ENCODE results near the gene SMAD5. TPM values are rescaled to one million over a fixed set of nuclear protein-coding genes. Genes with fewer than 3 reads are reported as not detected.

The SMAD5 gene
- total and polyA plus RNA-seq, 3 donors from 2014 or later: 25.4 to 36.0 (median 29.1) TPM

GRCh38 chr5:136089791-136090190 is 42.9 kb upstream of the SMAD5 start:
- Histone ChIP-seq H3K4me3 (no peak overlapping the region), H3K4me1 (peaks cover 8% of the 10 kb centered on the region), H3K27me3 (no peaks in the 10 kb centered on the region), H3K9me3 (no peaks in the 10 kb centered on the region), H3K27ac (no peak overlapping the region), H3K36me3 (ENCODE audit: low read depth, missing control alignments) (no peaks in the 10 kb centered on the region)
- peak; percentile 35 for DNase-seq
- intact Hi-C loops (cut with DNase I; ENCODE audit: low total_unique reads): loop anchor here (10.0 kb wide), 1 partner anchor 445 kb away; no protein-coding TSS in a partner anchor
- TF ChIP-seq POLR2A (IDR thresholded peaks at IDR 0.05) (no peak), CTCF (IDR thresholded peaks at IDR 0.05) (no peak)
- 52 to 66% methylated on average over 7 of the region's 7 CpGs for WGBS, 2 donors

- no peak overlapping the region for H3K4me3 ChIP-seq
- no peaks in the 10 kb centered on the region for H3K36me3 ChIP-seq (ENCODE audit: low read depth, missing control alignments)
- no peaks in the 10 kb centered on the region for H3K9me3 ChIP-seq
- TF ChIP-seq POLR2A (IDR thresholded peaks at IDR 0.05) (no peak), CTCF (IDR thresholded peaks at IDR 0.05) (no peak)
- H3K27ac ChIP-seq: no peak overlapping the region
- H3K27me3 ChIP-seq: no peaks in the 10 kb centered on the region
- WGBS, 2 donors: 90 to 93% methylated on average over 4 of the region's 4 CpGs
- intact Hi-C loops (cut with DNase I; ENCODE audit: low total_unique reads): no loop called here
- no peak for DNase-seq
- H3K4me1 ChIP-seq: peaks cover 8% of the 10 kb centered on the region
These were observed 42.3 kb upstream of the SMAD5 start for GRCh38 chr5:136090319-136090718.

- Histone ChIP-seq H3K4me3 (no peak overlapping the region), H3K36me3 (ENCODE audit: low read depth, missing control alignments) (no peaks in the 10 kb centered on the region), H3K27me3 (no peaks in the 10 kb centered on the region), H3K9me3 (no peaks in the 10 kb centered on the region), H3K27ac (no peak overlapping the region), H3K4me1 (no peaks in the 10 kb centered on the region)
- no peak for DNase-seq
- WGBS, 2 donors: 68 to 75% methylated on average over 3 of the region's 3 CpGs
- intact Hi-C loops (cut with DNase I; ENCODE audit: low total_unique reads): no loop called here
- TF ChIP-seq POLR2A (IDR thresholded peaks at IDR 0.05) (no peak), CTCF (IDR thresholded peaks at IDR 0.05) (no peak)
These were observed 38.3 kb upstream of the SMAD5 start for GRCh38 chr5:136094189-136094912.

- H3K9me3 ChIP-seq: no peaks in the 10 kb centered on the region
- H3K4me3 ChIP-seq: no peak overlapping the region
- TF ChIP-seq CTCF (IDR thresholded peaks at IDR 0.05): no peak
- no peak for TF ChIP-seq POLR2A (IDR thresholded peaks at IDR 0.05)
- no peak overlapping the region for H3K27ac ChIP-seq
- H3K27me3 ChIP-seq: no peaks in the 10 kb centered on the region
- intact Hi-C loops (cut with DNase I; ENCODE audit: low total_unique reads): no loop called here
- H3K4me1 ChIP-seq: no peaks in the 10 kb centered on the region
- DNase-seq: no peak
- WGBS, 2 donors: 89 to 93% methylated on average over 8 of the region's 8 CpGs
- no peaks in the 10 kb centered on the region for H3K36me3 ChIP-seq (ENCODE audit: low read depth, missing control alignments)
These were observed 37.6 kb upstream of the SMAD5 start for GRCh38 chr5:136094913-136095641.
